ENCODE data around the gene TMPO. TPM values are rescaled to one million over a fixed set of nuclear protein-coding genes. Genes with fewer than 3 reads are reported as not detected.
"Not testable (repeated sequence)": the region's sequence is repeated elsewhere in the genome, so short reads cannot be mapped to it uniquely, and the experiment has no call there.

The TMPO gene
- total RNA-seq, 4 donors from 2014 or later: 53.9 to 87.7 (median 70.2) TPM

DNA sequence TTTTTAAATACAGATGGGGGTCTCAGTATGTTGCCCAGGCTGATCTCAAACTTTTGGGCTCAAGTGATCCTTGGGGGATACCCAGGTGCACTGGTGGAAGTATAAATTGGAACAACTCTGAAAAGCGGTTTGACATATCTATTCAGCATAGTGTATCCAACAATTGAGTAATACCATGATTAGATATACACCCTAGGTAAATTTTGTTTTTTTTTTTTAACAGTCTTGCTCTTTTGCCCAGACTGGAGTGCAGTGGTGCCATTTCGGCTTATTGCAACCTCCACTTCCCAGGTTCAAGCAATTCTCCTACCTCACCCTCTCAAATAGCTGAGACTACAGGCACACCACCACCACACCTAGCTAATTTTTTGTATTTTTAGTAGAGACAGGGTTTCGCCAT is 46.5 kb downstream of the TMPO start:
- WGBS, 2 donors: 91 to 94% methylated on average over 3 of the region's 3 CpGs
- Histone ChIP-seq H3K27me3 (no peaks in the 10 kb centered on the region), H3K27ac (no peak overlapping the region), H3K9me3 (no peaks in the 10 kb centered on the region), H3K36me3 (no peaks in the 10 kb centered on the region), H3K4me1 (no peaks in the 10 kb centered on the region), H3K4me3 (no peak overlapping the region)
- no peak for DNase-seq (ENCODE audit: low spot score in 2 of 2)
- TF ChIP-seq, protein P1, sequence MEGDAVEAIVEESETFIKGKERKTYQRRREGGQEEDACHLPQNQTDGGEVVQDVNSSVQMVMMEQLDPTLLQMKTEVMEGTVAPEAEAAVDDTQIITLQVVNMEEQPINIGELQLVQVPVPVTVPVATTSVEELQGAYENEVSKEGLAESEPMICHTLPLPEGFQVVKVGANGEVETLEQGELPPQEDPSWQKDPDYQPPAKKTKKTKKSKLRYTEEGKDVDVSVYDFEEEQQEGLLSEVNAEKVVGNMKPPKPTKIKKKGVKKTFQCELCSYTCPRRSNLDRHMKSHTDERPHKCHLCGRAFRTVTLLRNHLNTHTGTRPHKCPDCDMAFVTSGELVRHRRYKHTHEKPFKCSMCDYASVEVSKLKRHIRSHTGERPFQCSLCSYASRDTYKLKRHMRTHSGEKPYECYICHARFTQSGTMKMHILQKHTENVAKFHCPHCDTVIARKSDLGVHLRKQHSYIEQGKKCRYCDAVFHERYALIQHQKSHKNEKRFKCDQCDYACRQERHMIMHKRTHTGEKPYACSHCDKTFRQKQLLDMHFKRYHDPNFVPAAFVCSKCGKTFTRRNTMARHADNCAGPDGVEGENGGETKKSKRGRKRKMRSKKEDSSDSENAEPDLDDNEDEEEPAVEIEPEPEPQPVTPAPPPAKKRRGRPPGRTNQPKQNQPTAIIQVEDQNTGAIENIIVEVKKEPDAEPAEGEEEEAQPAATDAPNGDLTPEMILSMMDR (IDR thresholded peaks at IDR 0.05): no peak
- TF ChIP-seq POLR2A (IDR thresholded peaks at IDR 0.05) (no peak), EP300 (IDR thresholded peaks at IDR 0.05) (no peak)

GRCh38 chr12:98572010-98572409 is 56.6 kb downstream of the TMPO start:
- no peak overlapping the region for H3K27ac ChIP-seq
- no peaks in the 10 kb centered on the region for H3K27me3 ChIP-seq
- WGBS, 2 donors: 77 to 79% methylated on average over 2 of the region's 2 CpGs
- H3K4me1 ChIP-seq: no peaks in the 10 kb centered on the region
- no peak overlapping the region for H3K4me3 ChIP-seq
- DNase-seq (ENCODE audit: low spot score in 2 of 2): no peak
- no peaks in the 10 kb centered on the region for H3K9me3 ChIP-seq
- TF ChIP-seq POLR2A (IDR thresholded peaks at IDR 0.05) (no peak), EP300 (IDR thresholded peaks at IDR 0.05) (no peak)
- TF ChIP-seq, protein P1 (IDR thresholded peaks at IDR 0.05): no peak
- H3K36me3 ChIP-seq: no peaks in the 10 kb centered on the region

- H3K36me3 ChIP-seq: no peaks in the 10 kb centered on the region
- 84 to 100% methylated on average over 1 of the region's 1 CpG for WGBS, 2 donors
These were observed 58.7 kb downstream of the TMPO start for GRCh38 chr12:98574110-98574509.

GRCh38 chr12:98575013-98575412 is 59.6 kb downstream of the TMPO start:
- WGBS, 2 donors: 96 to 97% methylated on average over 4 of the region's 4 CpGs
- H3K4me3 ChIP-seq: no peak overlapping the region
- no peaks in the 10 kb centered on the region for H3K27me3 ChIP-seq
- H3K9me3 ChIP-seq: no peaks in the 10 kb centered on the region
- H3K4me1 ChIP-seq: no peaks in the 10 kb centered on the region
- TF ChIP-seq, protein P1 (IDR thresholded peaks at IDR 0.05): no peak
- TF ChIP-seq EP300 (IDR thresholded peaks at IDR 0.05) (no peak), POLR2A (IDR thresholded peaks at IDR 0.05) (no peak)
- DNase-seq (ENCODE audit: low spot score in 2 of 2): no peak
- H3K36me3 ChIP-seq: no peaks in the 10 kb centered on the region
- H3K27ac ChIP-seq: no peak overlapping the region

More at GRCh38 chr12:98574110-98574509, 58.7 kb downstream of the TMPO start:
- TF ChIP-seq, protein P1 (IDR thresholded peaks at IDR 0.05): no peak
- TF ChIP-seq POLR2A (IDR thresholded peaks at IDR 0.05) (no peak), EP300 (IDR thresholded peaks at IDR 0.05) (no peak)
- no peak overlapping the region for H3K27ac ChIP-seq
- H3K27me3 ChIP-seq: no peaks in the 10 kb centered on the region
- DNase-seq (ENCODE audit: low spot score in 2 of 2): no peak
- no peaks in the 10 kb centered on the region for H3K9me3 ChIP-seq
- no peaks in the 10 kb centered on the region for H3K4me1 ChIP-seq
- H3K4me3 ChIP-seq: no peak overlapping the region

- H3K36me3 ChIP-seq; H3K4me1 ChIP-seq; H3K27ac ChIP-seq; H3K4me3 ChIP-seq; DNase-seq (ENCODE audit: low spot score in 2 of 2); H3K9me3 ChIP-seq; H3K27me3 ChIP-seq: not testable (repeated sequence)
- 89 to 94% methylated on average over 2 of the region's 2 CpGs for WGBS, 2 donors
These were observed 61.4 kb downstream of the TMPO start for GRCh38 chr12:98576795-98577194.

DNA sequence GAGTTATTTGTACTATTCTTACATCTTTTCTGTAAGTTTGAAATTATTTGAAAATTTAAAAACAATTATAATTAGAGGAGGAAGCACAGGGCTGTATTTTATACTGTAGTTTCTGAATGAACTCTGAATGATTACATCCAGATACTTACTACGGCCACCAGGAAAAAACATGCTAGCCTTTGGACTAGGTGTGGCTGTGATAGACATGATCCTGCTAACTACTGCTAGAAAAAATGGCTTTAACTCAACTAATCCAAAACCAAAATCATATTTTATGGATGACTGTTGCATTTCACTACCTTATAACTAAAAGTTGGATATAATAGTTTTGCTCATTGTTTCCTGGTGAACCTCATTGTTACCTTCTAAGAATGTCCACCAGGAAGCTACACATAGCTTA is 63.0 kb downstream of the TMPO start:
- no peak for TF ChIP-seq EP300 (IDR thresholded peaks at IDR 0.05)
- TF ChIP-seq POLR2A (IDR thresholded peaks at IDR 0.05): no peak
- TF ChIP-seq, protein P1 (IDR thresholded peaks at IDR 0.05): no peak
- H3K4me3 ChIP-seq: no peak overlapping the region
- no peaks in the 10 kb centered on the region for H3K36me3 ChIP-seq
- no peak for DNase-seq (ENCODE audit: low spot score in 2 of 2)
- H3K27me3 ChIP-seq: no peaks in the 10 kb centered on the region
- H3K27ac ChIP-seq: peak overlapping the region in 1 of 4 donors; percentile 56
- no peaks in the 10 kb centered on the region for H3K4me1 ChIP-seq
- 85 to 87% methylated on average over 1 of the region's 1 CpG for WGBS, 2 donors
- no peaks in the 10 kb centered on the region for H3K9me3 ChIP-seq

All from tibial nerve (tissue), 4 donors.